Lower leg skin (tissue), 3 donors: ENCODE results near the gene CNGA1.

Source experiments
- POLR2A ChIP-seq, 2 donors: fragments of 450-650 bp; IDR thresholded peaks; one replicate each; pipeline ENCODE4 v1.6.1; 2016 to 2017; ENCODE audit warnings: antibody characterized with exemption in 2 of 2, mild to moderate bottlenecking in 1 of 2, moderate library complexity in 1 of 2
- TF ChIP-seq, protein P1 (sequence below), 3 donors: fragments of 450-650 bp; IDR thresholded peaks; one replicate each; pipeline ENCODE4 v1.5.1; 2016; ENCODE audit warnings: antibody characterized with exemption in 3 of 3, mild to moderate bottlenecking in 3 of 3, moderate library complexity in 2 of 3

DNA sequence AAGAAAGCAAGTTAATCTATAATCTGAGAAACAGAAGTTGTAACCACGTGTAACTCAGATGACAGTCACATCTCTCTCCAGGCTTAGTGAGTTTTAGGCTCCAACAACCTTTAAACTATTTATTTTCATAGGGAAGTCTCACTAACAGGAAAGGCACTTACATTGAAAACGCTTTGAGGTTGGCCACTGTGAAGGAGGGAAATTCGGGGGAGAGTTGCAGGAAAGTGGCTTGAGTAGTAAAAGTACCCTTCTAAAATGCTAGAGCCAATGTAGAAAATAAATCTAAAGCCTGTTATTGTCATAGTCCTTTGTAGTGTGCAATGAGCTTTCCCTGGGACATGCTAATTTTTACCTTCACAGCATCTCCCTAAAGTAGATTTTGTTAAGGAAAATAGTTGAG lies 101.1 kb downstream of the CNGA1 start:
- no peak for TF ChIP-seq POLR2A (IDR thresholded peaks at IDR 0.05)
- TF ChIP-seq, protein P1, sequence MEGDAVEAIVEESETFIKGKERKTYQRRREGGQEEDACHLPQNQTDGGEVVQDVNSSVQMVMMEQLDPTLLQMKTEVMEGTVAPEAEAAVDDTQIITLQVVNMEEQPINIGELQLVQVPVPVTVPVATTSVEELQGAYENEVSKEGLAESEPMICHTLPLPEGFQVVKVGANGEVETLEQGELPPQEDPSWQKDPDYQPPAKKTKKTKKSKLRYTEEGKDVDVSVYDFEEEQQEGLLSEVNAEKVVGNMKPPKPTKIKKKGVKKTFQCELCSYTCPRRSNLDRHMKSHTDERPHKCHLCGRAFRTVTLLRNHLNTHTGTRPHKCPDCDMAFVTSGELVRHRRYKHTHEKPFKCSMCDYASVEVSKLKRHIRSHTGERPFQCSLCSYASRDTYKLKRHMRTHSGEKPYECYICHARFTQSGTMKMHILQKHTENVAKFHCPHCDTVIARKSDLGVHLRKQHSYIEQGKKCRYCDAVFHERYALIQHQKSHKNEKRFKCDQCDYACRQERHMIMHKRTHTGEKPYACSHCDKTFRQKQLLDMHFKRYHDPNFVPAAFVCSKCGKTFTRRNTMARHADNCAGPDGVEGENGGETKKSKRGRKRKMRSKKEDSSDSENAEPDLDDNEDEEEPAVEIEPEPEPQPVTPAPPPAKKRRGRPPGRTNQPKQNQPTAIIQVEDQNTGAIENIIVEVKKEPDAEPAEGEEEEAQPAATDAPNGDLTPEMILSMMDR (IDR thresholded peaks at IDR 0.05), result no peak
